Central memory CD8-positive, alpha-beta T cell (primary cell): ENCODE measurements around the gene STOML1.

ENCODE experiments used
- ATAC-seq: fragments of 150-1000 bp; cut with Tn5 transposase; replicated peaks from 2 replicates; pipeline ENCODE4 v1.10.0; 2022; ENCODE audit warnings: mild to moderate bottlenecking, moderate FRiP score, moderate number of reproducible peaks; ENCODE audit not compliant: poor library complexity, severe bottlenecking; ENCODE audit errors: extremely low read depth
- DNase-seq, 2 donors: peaks; one replicate each; pipeline ENCODE4 v3.0.0; 2021; ENCODE audit warnings: low spot score in 2 of 2
- H3K27ac Mint-ChIP-seq: one replicate; pipeline ENCODE4 v1.8.0; 2022; ENCODE audit warnings: low read depth, mild to moderate bottlenecking, moderate library complexity, mixed read lengths
- H3K27me3 Mint-ChIP-seq: one replicate; pipeline ENCODE4 v1.8.0; 2022; ENCODE audit warnings: mixed read lengths
- H3K36me3 Mint-ChIP-seq: one replicate; pipeline ENCODE4 v1.8.0; 2022; ENCODE audit warnings: mild to moderate bottlenecking, moderate library complexity, mixed read lengths; ENCODE audit not compliant: insufficient read depth
- H3K4me1 Mint-ChIP-seq: one replicate; pipeline ENCODE4 v1.8.0; 2022; ENCODE audit warnings: mixed read lengths
- H3K4me3 Mint-ChIP-seq: one replicate; pipeline ENCODE4 v1.8.0; 2022; ENCODE audit warnings: mild to moderate bottlenecking, moderate library complexity, mixed read lengths
- H3K9me3 Mint-ChIP-seq: one replicate; pipeline ENCODE4 v1.8.0; 2022; ENCODE audit warnings: mixed read lengths

Gene STOML1

DNA sequence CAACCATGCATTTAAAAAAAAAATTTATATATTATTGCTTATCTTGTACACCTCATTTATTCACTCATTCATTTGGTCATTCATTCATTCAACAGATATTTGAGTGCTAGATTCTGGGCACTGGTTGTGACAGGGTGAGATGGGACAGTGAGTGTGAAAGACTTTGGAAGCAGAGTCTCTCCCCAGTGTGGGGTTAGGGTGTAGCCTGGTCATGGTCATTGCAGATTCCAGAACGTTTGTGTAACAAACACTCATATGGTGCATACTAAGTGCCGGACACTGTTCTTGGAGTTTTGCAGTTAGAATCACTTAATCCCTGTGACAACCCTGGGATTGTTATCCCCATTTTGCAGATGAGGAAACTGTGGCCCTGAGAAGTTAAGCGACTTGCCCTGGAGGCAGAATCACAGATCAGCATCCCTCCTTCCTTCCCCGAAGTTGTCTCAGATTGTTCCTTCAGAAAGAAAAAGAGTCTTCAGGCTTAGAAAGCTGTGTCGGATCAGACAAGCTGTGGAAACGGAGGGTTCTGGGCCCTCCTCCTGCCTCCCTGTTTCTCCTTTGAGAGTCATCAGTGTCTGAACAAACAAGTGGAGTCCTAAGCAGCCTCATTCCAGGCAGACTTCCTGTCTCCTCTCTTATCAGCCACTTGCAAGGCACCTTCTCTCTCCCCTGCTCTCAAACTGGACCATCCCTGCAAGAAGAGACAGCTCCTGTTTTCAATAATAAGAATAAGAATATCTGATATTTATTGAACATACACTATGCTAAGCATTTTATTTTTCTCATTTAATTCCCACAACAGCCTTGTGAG, 59.5 kb downstream of the STOML1 start:
- H3K36me3 Mint-ChIP-seq, result no peaks in the 10 kb centered on the region

DNA sequence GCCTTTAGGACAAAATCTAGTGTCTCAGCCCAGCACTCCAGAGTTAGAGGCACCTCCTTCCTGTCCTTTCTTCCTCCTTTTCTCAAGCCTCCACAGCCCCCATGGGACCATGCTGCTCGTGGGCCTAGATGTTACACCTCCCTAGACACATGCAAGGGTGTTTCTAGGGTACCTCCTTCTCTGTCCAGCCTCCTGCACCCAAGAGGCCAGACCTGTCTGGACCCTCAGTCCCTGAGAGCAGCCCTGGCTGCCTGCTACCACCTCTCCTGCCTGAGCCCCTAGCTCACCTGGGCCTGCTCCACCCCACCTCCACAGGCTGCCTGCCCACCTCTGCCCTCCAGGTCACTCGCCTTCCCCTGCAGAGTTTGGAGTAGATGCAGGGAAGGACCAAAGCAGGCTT, 60.7 kb downstream of the STOML1 start:
- no peaks in the 10 kb centered on the region for H3K27me3 Mint-ChIP-seq
- ATAC-seq (no peak), DNase-seq (no peak)
- no peak overlapping the region for H3K27ac Mint-ChIP-seq
- no peaks in the 10 kb centered on the region for H3K36me3 Mint-ChIP-seq
- H3K9me3 Mint-ChIP-seq, result no peaks in the 10 kb centered on the region
- peaks cover 12% of the 10 kb centered on the region for H3K4me1 Mint-ChIP-seq
- H3K4me3 Mint-ChIP-seq, result no peak overlapping the region

More for the DNA sequence above, 59.5 kb downstream of the STOML1 start:
- H3K27me3 Mint-ChIP-seq, result no peaks in the 10 kb centered on the region
- H3K4me1 Mint-ChIP-seq, result peaks cover 12% of the 10 kb centered on the region
- no peak overlapping the region for H3K27ac Mint-ChIP-seq
- H3K9me3 Mint-ChIP-seq, result no peaks in the 10 kb centered on the region
- no peak for ATAC-seq
- H3K4me3 Mint-ChIP-seq, result no peak overlapping the region
- DNase-seq, result no peak

DNA sequence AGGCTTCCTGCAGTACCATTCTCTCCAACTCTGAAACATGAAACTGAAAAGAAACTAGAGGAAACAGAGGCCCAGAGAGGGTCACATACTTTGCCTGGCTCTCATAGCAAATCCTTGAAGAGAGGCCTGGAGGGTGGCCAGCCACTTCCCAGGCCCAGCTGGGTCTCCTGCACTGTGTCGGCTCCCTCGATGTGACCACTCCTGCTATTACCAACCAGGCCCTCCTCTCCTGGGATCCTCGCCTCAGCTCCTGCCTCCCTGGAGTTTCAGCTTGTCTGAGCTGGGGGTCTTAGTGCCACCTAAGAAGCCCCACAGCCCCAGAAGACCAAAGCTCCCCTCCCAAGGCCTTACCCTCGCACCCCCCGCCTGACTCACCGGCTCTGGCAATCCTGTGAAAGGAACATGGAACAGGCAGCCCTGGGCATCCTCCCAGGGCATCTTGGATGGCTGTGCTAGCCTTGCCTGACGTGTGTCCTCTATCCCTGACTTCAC, 61.3 kb downstream of the STOML1 start:
- ATAC-seq (no peak), DNase-seq (no peak)
- Mint-ChIP-seq H3K27ac (no peak overlapping the region), H3K4me3 (no peak overlapping the region), H3K9me3 (no peaks in the 10 kb centered on the region), H3K36me3 (no peaks in the 10 kb centered on the region), H3K4me1 (peaks cover 14% of the 10 kb centered on the region), H3K27me3 (no peaks in the 10 kb centered on the region)

DNA sequence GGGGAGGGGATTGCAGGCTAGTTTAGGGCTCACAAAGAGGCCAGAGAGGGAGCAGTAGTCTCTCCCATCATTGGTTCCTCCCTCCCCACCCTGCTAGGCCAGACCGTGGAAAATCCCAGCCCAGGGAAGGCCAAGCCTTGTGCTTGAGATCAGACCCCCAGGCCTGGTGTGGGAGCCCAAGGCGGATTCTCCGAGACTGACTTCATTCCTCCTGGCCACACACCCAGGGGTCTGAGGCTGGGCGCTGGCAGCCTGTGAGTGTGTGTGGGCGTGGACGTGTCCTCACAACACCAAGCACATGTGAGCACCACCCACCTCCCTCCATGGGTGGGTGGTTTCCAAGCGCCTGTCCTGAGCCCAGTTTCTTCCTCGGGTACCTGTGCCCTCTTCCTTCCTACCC, 61.7 kb downstream of the STOML1 start:
- no peaks in the 10 kb centered on the region for H3K27me3 Mint-ChIP-seq
- no peaks in the 10 kb centered on the region for H3K36me3 Mint-ChIP-seq
- no peak overlapping the region for H3K4me3 Mint-ChIP-seq
- peaks cover 19% of the 10 kb centered on the region for H3K4me1 Mint-ChIP-seq
- ATAC-seq (no peak), DNase-seq (no peak)
- no peaks in the 10 kb centered on the region for H3K9me3 Mint-ChIP-seq
- no peak overlapping the region for H3K27ac Mint-ChIP-seq

DNA sequence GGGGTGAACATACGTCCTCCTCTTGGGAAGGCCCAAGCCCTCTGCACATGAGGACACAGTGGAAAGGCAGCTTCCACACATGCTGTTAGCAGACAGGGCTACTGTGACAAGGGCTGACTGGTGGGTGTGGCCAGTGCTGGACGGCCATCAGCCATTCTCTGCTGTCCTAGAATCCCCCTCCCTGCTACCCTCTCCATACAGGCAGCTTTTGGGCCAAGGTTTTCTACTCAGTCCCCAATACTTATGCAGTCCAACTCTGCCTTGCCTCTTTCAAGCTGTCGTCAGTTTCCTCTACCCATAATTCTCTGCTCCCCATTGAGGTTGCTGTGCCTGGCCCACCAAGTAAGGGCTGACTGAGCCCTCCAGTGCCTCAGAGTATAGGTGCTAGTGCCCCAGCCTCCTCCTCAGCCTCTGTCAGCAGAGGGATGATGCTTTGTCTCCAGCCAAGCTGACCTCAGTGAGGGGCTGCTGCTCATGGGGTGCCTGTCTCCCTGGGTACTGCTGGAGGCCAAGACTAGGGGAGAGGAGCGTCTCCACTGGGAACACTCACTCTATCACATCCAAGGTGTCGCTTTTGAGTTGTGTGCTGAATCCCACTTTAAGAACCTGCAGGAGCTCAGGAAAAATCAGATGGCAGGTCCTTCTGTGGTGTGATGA, 63.0 kb downstream of the STOML1 start:
- no peak for DNase-seq
- ATAC-seq, result no peak
- no peak overlapping the region for H3K27ac Mint-ChIP-seq
- peaks cover 3% of the 10 kb centered on the region for H3K36me3 Mint-ChIP-seq
- H3K4me1 Mint-ChIP-seq, result peaks cover 31% of the 10 kb centered on the region
- peak overlapping the region; percentile 49 for H3K4me3 Mint-ChIP-seq
- H3K27me3 Mint-ChIP-seq, result no peaks in the 10 kb centered on the region
- H3K9me3 Mint-ChIP-seq, result no peaks in the 10 kb centered on the region
